Fibroblast of lung (primary cell): Measurements from ENCODE around the gene ARHGAP6. TPM values are rescaled to one million over a fixed set of nuclear protein-coding genes. Genes with fewer than 3 reads are reported as not detected.

ENCODE experiments used
- DNase-seq, 2 donors: peaks; one replicate each; pipeline versions ENCODE4 v3.0.0 to v3.0.0-alpha.2; 2010; ENCODE audit warnings: low read depth in 2 of 2
- H2AFZ ChIP-seq: 2 replicates; pipeline ENCODE4 v1.5.1; 2012; ENCODE audit warnings: low read length, control low read depth, inconsistent platforms
- H3K27ac ChIP-seq: 2 replicates; pipeline ENCODE4 v1.5.1; 2011; ENCODE audit warnings: low read length, control low read depth; ENCODE audit not compliant: insufficient read depth
- H3K27me3 ChIP-seq: 2 replicates; pipeline ENCODE4 v1.5.1; 2011; ENCODE audit warnings: mild to moderate bottlenecking, low read length; ENCODE audit not compliant: control insufficient read depth, insufficient read depth
- H3K36me3 ChIP-seq: 2 replicates; pipeline ENCODE4 v1.5.1; 2011; ENCODE audit warnings: low read length; ENCODE audit not compliant: control insufficient read depth, insufficient read depth
- H3K4me1 ChIP-seq: 2 replicates; pipeline ENCODE4 v1.5.1; 2011; ENCODE audit warnings: low read length; ENCODE audit not compliant: control insufficient read depth, insufficient read depth; ENCODE audit errors: extremely low read depth
- H3K4me2 ChIP-seq: 2 replicates; pipeline ENCODE4 v1.5.1; 2011; ENCODE audit warnings: low read length, control low read depth; ENCODE audit not compliant: insufficient read depth; ENCODE audit errors: extremely low read depth
- H3K4me3 ChIP-seq, 4 experiments: fragments of 200-600 bp in 1 of 4; sonication (generic) in 1 of 4; replicated peaks in 1 of 4; 2 replicates each; pipeline ENCODE4 v1.5.1; 2011 to 2016; ENCODE audit warnings: low read length in 4 of 4, low read depth in 3 of 4, mild to moderate bottlenecking in 3 of 4, control low read depth in 2 of 4, inconsistent platforms in 1 of 4, mixed read lengths in 1 of 4; ENCODE audit not compliant: insufficient read depth in 1 of 4; ENCODE audit errors: control extremely low read depth in 1 of 4
- H3K79me2 ChIP-seq: 2 replicates; pipeline ENCODE4 v1.5.1; 2012; ENCODE audit warnings: mild to moderate bottlenecking, low read length, inconsistent platforms; ENCODE audit not compliant: control insufficient read depth, insufficient read depth
- H3K9ac ChIP-seq: 2 replicates; pipeline ENCODE4 v1.5.1; 2011; ENCODE audit warnings: mild to moderate bottlenecking, low read length, control low read depth; ENCODE audit not compliant: insufficient read depth
- H3K9me3 ChIP-seq: 2 replicates; pipeline ENCODE4 v1.5.1; 2012; ENCODE audit warnings: low read depth, low read length; ENCODE audit not compliant: control insufficient read depth, insufficient read depth
- H4K20me1 ChIP-seq: 2 replicates; pipeline ENCODE4 v1.5.1; 2011; ENCODE audit warnings: low read length; ENCODE audit not compliant: control insufficient read depth, insufficient read depth; ENCODE audit errors: extremely low read depth
- EZH2 ChIP-seq: IDR thresholded peaks from 2 replicates; pipeline ENCODE4 v1.5.1; 2012; ENCODE audit warnings: low read length, control low read depth, mild to moderate bottlenecking; ENCODE audit errors: missing control alignments
- polyA plus RNA-seq, 2 donors: library from polyadenylated mRNA; depleted of rRNA in 1 of 2; stranded (reverse) in 1 of 2; unstranded in 1 of 2; fragments of >200 nt; gene quantifications; 2 replicates each; pipeline ENCODE4 v1.2.1, GENCODE V29; 2011 to 2012; ENCODE audit warnings: missing spikeins in 1 of 2
- total RNA-seq: library from RNA; depleted of rRNA; stranded (reverse); fragments of >200 nt; gene quantifications from 2 replicates; pipeline ENCODE4 v1.2.1, GENCODE V29; 2014
- TF ChIP-seq, protein P1 (sequence below), 2 donors: IDR thresholded peaks in 1 of 2; conservative IDR thresholded peaks in 1 of 2; 1 replicate in 1 of 2; 2 replicates in 1 of 2; pipeline ENCODE4 v1.5.1; 2011 to 2012; ENCODE audit warnings: low read length in 2 of 2, control low read depth in 1 of 2, inconsistent platforms in 1 of 2, low read depth in 1 of 2, mild to moderate bottlenecking in 1 of 2

Gene ARHGAP6
- total and polyA plus RNA-seq, 2 donors (not counting 1 experiment from before 2014, with no cell fraction given) = 5.9 to 11.7 TPM

DNA sequence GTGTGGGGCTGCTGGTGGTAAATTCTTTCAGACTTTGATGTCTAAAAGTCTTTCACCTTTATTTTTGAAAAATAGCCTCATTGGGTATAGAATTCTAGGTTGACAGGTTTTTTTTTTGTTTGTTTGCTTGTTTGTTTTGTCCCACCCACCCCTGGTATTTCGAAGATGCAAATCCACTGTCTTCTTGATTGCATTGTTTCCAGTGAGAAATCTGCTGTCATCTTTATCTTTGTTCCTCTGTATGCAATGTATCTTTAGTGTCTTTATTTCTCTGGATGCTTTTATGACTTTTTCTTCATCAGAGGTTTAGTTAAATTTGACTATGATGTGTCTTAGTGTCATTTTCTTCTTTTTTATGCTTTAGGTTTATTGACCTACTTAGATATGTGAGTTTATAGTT lies 575.9 kb downstream of the ARHGAP6 start:
- H3K4me1 ChIP-seq = no peaks in the 10 kb centered on the region
- H3K79me2 ChIP-seq = no peaks in the 10 kb centered on the region
- H4K20me1 ChIP-seq = no peaks in the 10 kb centered on the region
- DNase-seq = no peak
- no peaks in the 10 kb centered on the region for H3K9me3 ChIP-seq
- H3K4me2 ChIP-seq = no peak overlapping the region
- H3K36me3 ChIP-seq = no peaks in the 10 kb centered on the region
- no peak for TF ChIP-seq EZH2
- TF ChIP-seq, protein P1, sequence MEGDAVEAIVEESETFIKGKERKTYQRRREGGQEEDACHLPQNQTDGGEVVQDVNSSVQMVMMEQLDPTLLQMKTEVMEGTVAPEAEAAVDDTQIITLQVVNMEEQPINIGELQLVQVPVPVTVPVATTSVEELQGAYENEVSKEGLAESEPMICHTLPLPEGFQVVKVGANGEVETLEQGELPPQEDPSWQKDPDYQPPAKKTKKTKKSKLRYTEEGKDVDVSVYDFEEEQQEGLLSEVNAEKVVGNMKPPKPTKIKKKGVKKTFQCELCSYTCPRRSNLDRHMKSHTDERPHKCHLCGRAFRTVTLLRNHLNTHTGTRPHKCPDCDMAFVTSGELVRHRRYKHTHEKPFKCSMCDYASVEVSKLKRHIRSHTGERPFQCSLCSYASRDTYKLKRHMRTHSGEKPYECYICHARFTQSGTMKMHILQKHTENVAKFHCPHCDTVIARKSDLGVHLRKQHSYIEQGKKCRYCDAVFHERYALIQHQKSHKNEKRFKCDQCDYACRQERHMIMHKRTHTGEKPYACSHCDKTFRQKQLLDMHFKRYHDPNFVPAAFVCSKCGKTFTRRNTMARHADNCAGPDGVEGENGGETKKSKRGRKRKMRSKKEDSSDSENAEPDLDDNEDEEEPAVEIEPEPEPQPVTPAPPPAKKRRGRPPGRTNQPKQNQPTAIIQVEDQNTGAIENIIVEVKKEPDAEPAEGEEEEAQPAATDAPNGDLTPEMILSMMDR (conservative IDR thresholded peaks at IDR 0.05 in 1 of 2, IDR thresholded peaks at IDR 0.05 in 1 of 2; ENCODE audit: low read depth in 1 of 2, low read length in 2 of 2) = no peak
- H3K9ac ChIP-seq = no peak overlapping the region
- H3K4me3 ChIP-seq = no peak overlapping the region
- no peak overlapping the region for H3K27ac ChIP-seq
- H2AFZ ChIP-seq = no peak overlapping the region
- H3K27me3 ChIP-seq = no peaks in the 10 kb centered on the region

Other genes with a start within 250 kb of the ARHGAP6 start
- 14.4 and 16.8 TPM in 2 replicates for gene MSL3, start 92.3 kb upstream of the ARHGAP6 start, total RNA-seq
- gene MSL3, start 92.3 kb upstream of the ARHGAP6 start, polyA plus RNA-seq = 24.6 and 27.9 TPM in 2 replicates